ENCODE measurements around the gene ATG7. TPM values are rescaled to one million over a fixed set of nuclear protein-coding genes. Genes with fewer than 3 reads are reported as not detected.

Gene ATG7
- total and polyA plus RNA-seq, 2 experiments from 2014 or later, result 18.4 to 38.6 TPM

DNA sequence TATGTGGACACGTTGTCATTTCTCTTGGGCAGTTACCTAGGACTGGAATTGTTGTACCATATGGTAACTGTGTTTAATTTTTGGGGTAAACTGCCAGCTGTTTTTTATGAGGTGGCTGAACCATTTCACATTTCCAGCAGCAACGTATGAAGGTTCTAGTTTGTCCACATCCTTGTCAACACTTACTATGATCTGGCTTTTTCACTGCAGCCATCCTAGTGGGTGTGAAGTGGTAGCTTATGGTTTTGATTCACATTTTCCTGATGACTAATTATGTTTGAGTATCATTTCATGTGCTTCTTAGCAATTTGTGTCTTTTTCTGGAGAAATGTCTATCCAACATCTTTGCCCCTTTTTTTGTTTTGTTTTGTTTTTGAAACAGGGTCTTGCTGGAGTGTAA, 275.3 kb downstream of the ATG7 start:
- Histone ChIP-seq H3K27ac (no peak overlapping the region), H3K79me2 (peaks cover 2% of the 10 kb centered on the region), H3K4me1 (ENCODE audit: insufficient read depth) (peaks cover 14% of the 10 kb centered on the region), H3K9me3 (ENCODE audit: low read depth) (no peaks in the 10 kb centered on the region), H3K9me2 (replicated peaks; ENCODE audit: insufficient read depth) (no peaks in the 10 kb centered on the region), H3K4me3 (no peak overlapping the region), H3K27me3 (no peaks in the 10 kb centered on the region), H2AFZ (no peak overlapping the region), H3K4me2 (no peak overlapping the region), H4K20me1 (ENCODE audit: insufficient read depth, poor library complexity, severe bottlenecking) (no peaks in the 10 kb centered on the region), H3K36me3 (replicated peaks; ENCODE audit: insufficient read depth, low read depth) (no peaks in the 10 kb centered on the region)
- 75% methylated on average over 2 of the region's 2 CpGs for WGBS (ENCODE audit: low lambda C conversion rate, missing lambda C conversion rate)
- TF ChIP-seq, protein P1, sequence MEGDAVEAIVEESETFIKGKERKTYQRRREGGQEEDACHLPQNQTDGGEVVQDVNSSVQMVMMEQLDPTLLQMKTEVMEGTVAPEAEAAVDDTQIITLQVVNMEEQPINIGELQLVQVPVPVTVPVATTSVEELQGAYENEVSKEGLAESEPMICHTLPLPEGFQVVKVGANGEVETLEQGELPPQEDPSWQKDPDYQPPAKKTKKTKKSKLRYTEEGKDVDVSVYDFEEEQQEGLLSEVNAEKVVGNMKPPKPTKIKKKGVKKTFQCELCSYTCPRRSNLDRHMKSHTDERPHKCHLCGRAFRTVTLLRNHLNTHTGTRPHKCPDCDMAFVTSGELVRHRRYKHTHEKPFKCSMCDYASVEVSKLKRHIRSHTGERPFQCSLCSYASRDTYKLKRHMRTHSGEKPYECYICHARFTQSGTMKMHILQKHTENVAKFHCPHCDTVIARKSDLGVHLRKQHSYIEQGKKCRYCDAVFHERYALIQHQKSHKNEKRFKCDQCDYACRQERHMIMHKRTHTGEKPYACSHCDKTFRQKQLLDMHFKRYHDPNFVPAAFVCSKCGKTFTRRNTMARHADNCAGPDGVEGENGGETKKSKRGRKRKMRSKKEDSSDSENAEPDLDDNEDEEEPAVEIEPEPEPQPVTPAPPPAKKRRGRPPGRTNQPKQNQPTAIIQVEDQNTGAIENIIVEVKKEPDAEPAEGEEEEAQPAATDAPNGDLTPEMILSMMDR (IDR thresholded peaks at IDR 0.05; ENCODE audit: poor library complexity), result no peak
- no peak for TF ChIP-seq EZH2phosphoT487 (IDR thresholded peaks at IDR 0.05; ENCODE audit: low read depth, severe bottlenecking, unreplicated experiment)
- no peak for TF ChIP-seq EZH2 (IDR thresholded peaks at IDR 0.05; ENCODE audit: borderline replicate concordance)
- no peak for DNase-seq (ENCODE audit: low spot score)

DNA sequence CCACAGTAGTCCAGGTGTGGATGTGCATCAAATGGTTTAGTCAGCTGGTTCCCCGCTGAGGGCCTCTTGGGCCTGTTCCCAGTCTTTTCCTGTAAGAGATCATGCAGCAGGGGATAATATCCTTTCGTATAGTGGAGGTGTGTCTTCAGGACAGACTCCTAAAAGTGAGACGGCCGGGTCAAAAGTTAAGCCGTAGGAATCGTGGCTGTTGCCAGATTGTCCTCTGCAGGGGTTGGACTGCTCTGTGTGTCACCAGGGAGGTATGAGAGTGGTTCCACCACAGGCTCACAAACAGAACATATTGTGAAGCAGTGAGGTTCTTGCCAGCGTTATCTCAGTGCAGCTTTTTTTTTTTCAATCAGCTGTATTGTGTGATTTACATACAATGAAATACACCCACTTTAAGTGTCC, 276.5 kb downstream of the ATG7 start:
- Histone ChIP-seq H3K9me2 (replicated peaks; ENCODE audit: insufficient read depth) (no peaks in the 10 kb centered on the region), H3K36me3 (replicated peaks; ENCODE audit: insufficient read depth, low read depth) (no peaks in the 10 kb centered on the region), H3K4me2 (no peak overlapping the region), H3K27me3 (no peaks in the 10 kb centered on the region), H3K79me2 (peaks cover 2% of the 10 kb centered on the region), H3K27ac (peak overlapping the region; percentile 17), H3K9me3 (ENCODE audit: low read depth) (no peaks in the 10 kb centered on the region), H3K4me1 (ENCODE audit: insufficient read depth) (peaks cover 14% of the 10 kb centered on the region), H3K4me3 (no peak overlapping the region), H4K20me1 (ENCODE audit: insufficient read depth, poor library complexity, severe bottlenecking) (no peaks in the 10 kb centered on the region), H2AFZ (no peak overlapping the region)
- no peak for DNase-seq (ENCODE audit: low spot score)
- 57% methylated on average over 7 of the region's 7 CpGs for whole genome bisulfite sequencing (ENCODE audit: low lambda C conversion rate, missing lambda C conversion rate)
- TF ChIP-seq EZH2 (IDR thresholded peaks at IDR 0.05; ENCODE audit: borderline replicate concordance), result no peak
- TF ChIP-seq, protein P1 (IDR thresholded peaks at IDR 0.05; ENCODE audit: poor library complexity), result no peak
- no peak for TF ChIP-seq EZH2phosphoT487 (IDR thresholded peaks at IDR 0.05; ENCODE audit: low read depth, severe bottlenecking, unreplicated experiment)

GRCh38 chr3:11549580-11550140, 277.5 kb downstream of the ATG7 start:
- Histone ChIP-seq H4K20me1 (ENCODE audit: insufficient read depth, poor library complexity, severe bottlenecking) (no peaks in the 10 kb centered on the region), H3K4me1 (ENCODE audit: insufficient read depth) (peaks cover 9% of the 10 kb centered on the region), H3K27ac (peak overlapping the region; percentile 17), H3K27me3 (no peaks in the 10 kb centered on the region), H3K4me2 (no peak overlapping the region), H3K4me3 (no peak overlapping the region), H3K9me3 (ENCODE audit: low read depth) (no peaks in the 10 kb centered on the region), H2AFZ (no peak overlapping the region), H3K36me3 (replicated peaks; ENCODE audit: insufficient read depth, low read depth) (no peaks in the 10 kb centered on the region), H3K79me2 (peaks cover 5% of the 10 kb centered on the region), H3K9me2 (replicated peaks; ENCODE audit: insufficient read depth) (no peaks in the 10 kb centered on the region)
- no peak for DNase-seq (ENCODE audit: low spot score)
- WGBS (ENCODE audit: low lambda C conversion rate, missing lambda C conversion rate), result 89% methylated on average over 9 of the region's 9 CpGs
- TF ChIP-seq, protein P1 (IDR thresholded peaks at IDR 0.05; ENCODE audit: poor library complexity), result no peak
- TF ChIP-seq EZH2phosphoT487 (IDR thresholded peaks at IDR 0.05; ENCODE audit: low read depth, severe bottlenecking, unreplicated experiment) (no peak), EZH2 (IDR thresholded peaks at IDR 0.05; ENCODE audit: borderline replicate concordance) (no peak)

Measured in hepatocyte (in vitro differentiated cells).